ENCODE data around the gene PLD5. TPM values are rescaled to one million over a fixed set of nuclear protein-coding genes. Genes with fewer than 3 reads are reported as not detected.
"Not testable (repeated sequence)": the region's sequence is repeated elsewhere in the genome, so short reads cannot be mapped to it uniquely, and the experiment has no call there.

PLD5 gene
- total RNA-seq, 4 donors from 2014 or later, result 0.28 to 0.79 (median 0.34) TPM

DNA sequence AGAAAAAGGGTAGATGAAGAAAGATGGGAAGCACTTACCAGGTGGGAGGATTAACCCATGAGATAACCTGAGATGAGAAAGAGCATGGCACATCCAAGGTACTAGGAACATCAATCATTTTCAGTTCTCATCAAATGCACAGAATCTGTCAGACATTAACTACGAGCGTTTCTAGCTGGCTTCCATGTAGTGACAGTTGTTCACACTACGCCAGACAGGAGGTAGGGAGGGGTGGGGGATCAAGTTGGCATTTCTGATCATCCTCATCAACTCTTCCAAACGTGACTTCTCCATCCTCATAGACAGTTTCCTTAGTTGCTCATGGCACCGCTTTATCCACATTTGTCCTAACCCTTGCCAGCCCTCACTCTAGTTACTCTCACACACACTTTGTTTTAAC is 120.2 kb downstream of the PLD5 start:
- DNase-seq (ENCODE audit: low spot score), result no peak
- TF ChIP-seq, protein P1, sequence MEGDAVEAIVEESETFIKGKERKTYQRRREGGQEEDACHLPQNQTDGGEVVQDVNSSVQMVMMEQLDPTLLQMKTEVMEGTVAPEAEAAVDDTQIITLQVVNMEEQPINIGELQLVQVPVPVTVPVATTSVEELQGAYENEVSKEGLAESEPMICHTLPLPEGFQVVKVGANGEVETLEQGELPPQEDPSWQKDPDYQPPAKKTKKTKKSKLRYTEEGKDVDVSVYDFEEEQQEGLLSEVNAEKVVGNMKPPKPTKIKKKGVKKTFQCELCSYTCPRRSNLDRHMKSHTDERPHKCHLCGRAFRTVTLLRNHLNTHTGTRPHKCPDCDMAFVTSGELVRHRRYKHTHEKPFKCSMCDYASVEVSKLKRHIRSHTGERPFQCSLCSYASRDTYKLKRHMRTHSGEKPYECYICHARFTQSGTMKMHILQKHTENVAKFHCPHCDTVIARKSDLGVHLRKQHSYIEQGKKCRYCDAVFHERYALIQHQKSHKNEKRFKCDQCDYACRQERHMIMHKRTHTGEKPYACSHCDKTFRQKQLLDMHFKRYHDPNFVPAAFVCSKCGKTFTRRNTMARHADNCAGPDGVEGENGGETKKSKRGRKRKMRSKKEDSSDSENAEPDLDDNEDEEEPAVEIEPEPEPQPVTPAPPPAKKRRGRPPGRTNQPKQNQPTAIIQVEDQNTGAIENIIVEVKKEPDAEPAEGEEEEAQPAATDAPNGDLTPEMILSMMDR (IDR thresholded peaks at IDR 0.05), result no peak
- ATAC-seq (ENCODE audit: low FRiP score), result no peak

DNA sequence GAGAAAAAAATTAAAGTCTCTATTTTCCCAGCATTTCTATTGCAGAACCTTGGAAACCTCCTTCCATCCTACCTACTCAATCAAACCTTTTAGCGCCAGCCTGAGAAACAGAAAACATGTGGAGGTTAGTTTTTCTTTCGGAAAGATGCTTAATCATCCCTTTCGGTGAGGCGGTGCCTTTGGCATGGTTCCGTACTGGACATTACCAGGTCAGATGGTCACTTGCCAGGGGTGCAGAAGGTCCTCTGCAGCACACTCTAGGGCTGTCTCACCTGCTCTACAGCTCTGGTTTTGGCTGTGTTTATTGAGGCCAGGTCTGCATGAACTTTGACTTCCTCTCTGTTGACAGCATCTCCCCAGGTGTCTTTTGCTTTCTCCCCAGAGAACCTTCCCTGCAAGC is 121.5 kb downstream of the PLD5 start:
- no peak for DNase-seq (ENCODE audit: low spot score)

GRCh38 chr1:242401937-242402336 is 122.6 kb downstream of the PLD5 start:
- TF ChIP-seq, protein P1 (IDR thresholded peaks at IDR 0.05), result no peak
- ATAC-seq (ENCODE audit: low FRiP score) (no peak), DNase-seq (ENCODE audit: low spot score) (no peak)

More for the DNA sequence above, 121.5 kb downstream of the PLD5 start:
- TF ChIP-seq, protein P1 (IDR thresholded peaks at IDR 0.05), result no peak
- no peak for ATAC-seq (ENCODE audit: low FRiP score)

- DNase-seq (ENCODE audit: low spot score) (no peak), ATAC-seq (ENCODE audit: low FRiP score) (no peak)
- TF ChIP-seq, protein P1 (IDR thresholded peaks at IDR 0.05), result no peak
Observed at GRCh38 chr1:242398351-242398750, 126.1 kb downstream of the PLD5 start.

DNA sequence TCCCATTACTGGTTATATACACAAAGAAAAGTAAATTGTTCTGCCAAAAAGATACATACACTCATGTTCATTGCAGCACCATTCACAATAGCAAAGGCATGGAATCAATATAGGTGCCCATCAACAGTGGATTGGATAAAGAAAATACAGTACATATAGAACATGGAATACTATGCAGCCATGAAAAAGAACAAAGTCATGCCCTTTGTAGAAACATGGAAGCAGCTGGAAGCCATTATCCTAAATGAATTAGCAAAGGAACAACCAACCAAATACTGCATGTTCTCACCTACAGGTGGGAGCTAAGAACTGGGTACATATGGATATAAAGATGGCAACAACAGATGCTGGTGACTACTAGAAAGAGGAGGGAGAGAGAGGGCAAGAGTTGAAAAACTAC is 132.6 kb downstream of the PLD5 start:
- TF ChIP-seq, protein P1 (IDR thresholded peaks at IDR 0.05), result no peak
- DNase-seq (ENCODE audit: low spot score) (no peak), ATAC-seq (ENCODE audit: low FRiP score) (no peak)

- not testable (repeated sequence) for DNase-seq (ENCODE audit: low spot score); ATAC-seq (ENCODE audit: low FRiP score)
Observed at GRCh38 chr1:242376121-242376520, 148.4 kb downstream of the PLD5 start.

DNA sequence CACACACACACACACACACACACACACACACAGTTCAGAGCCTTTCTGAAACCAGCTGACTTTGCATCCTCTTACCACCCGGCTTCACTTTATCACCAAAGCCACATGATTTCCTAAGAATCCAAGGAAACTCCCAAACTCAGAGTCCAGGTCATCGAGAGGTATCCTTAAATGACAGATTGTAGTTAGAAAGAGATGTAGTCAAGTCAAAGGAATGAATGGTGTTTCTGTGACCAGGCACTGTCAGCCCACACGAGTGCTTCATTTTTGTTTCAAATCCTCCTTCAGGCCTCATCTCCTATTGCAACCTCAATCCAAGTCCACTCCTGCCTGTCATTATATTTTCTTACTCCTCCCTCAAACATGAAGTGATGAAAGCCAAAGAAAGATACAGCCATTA is 174.1 kb downstream of the PLD5 start:
- not testable (repeated sequence) for ATAC-seq (ENCODE audit: low FRiP score); DNase-seq (ENCODE audit: low spot score)

DNA sequence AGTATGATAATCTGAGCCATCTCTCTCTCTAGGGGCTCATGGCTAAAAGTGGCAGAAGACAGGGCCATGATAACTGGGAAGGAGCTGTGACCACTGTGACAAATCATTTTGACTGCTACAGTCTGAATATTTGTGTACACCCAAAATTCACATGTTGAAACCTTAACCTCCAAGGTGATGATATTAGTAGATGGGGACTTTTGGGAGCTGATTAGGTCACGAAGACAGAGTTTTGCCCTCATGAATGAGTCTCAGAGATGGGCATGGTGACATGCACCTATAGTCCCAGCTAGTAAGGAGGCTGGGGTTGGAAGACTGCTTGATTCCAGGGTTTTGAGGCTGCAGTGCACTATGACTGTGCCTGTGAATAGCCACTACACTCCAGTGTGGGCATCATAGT is 174.9 kb downstream of the PLD5 start:
- TF ChIP-seq, protein P1 (IDR thresholded peaks at IDR 0.05), result no peak
- no peak for ATAC-seq (ENCODE audit: low FRiP score)
- no peak for DNase-seq (ENCODE audit: low spot score)

GRCh38 chr1:242330865-242331264 is 193.6 kb downstream of the PLD5 start:
- not testable (repeated sequence) for DNase-seq (ENCODE audit: low spot score); ATAC-seq (ENCODE audit: low FRiP score)

- not testable (repeated sequence) for ATAC-seq (ENCODE audit: low FRiP score); DNase-seq (ENCODE audit: low spot score)
Observed at GRCh38 chr1:242327381-242327780, 197.1 kb downstream of the PLD5 start.

DNA sequence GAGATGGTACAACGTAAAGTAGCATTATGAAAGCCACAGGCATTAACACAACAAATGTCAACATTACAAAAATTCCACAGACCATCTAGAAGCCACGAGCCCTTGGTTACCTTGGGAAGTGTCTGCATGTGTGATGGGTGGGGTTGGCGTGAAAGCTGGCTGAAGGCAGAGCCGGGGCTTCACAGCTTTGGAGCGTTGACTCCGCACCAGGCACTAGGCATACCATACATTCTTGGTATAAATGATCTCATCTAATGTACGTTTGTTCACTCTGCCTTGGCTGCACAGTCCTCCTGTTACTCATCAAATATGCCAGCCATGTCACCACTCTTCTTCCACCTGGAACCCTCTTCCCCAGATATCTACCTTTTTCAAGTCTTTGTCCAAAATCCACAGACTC is 202.5 kb downstream of the PLD5 start:
- DNase-seq (ENCODE audit: low spot score); ATAC-seq (ENCODE audit: low FRiP score): not testable (repeated sequence)

All from omental fat pad (tissue), 4 donors.